GM23248 (cell line): ENCODE data around the gene AKAP6.

Experiments
- EZH2 ChIP-seq: fragments of 200-600 bp; sonication (generic); IDR thresholded peaks from 2 replicates; pipeline ENCODE4 v1.6.1; 2018; ENCODE audit warnings: antibody characterized with exemption, mild to moderate bottlenecking; ENCODE audit not compliant: insufficient read depth, poor library complexity, severe bottlenecking
- EZH2phosphoT487 ChIP-seq: fragments of 200-600 bp; sonication (generic); IDR thresholded peaks from 2 replicates; pipeline ENCODE4 v1.6.1; 2018; ENCODE audit warnings: antibody characterized with exemption, moderate library complexity, mild to moderate bottlenecking, low read depth; ENCODE audit not compliant: insufficient read depth

GRCh38 chr14:32814721-32815120, 485.6 kb downstream of the AKAP6 start:
- no peak for TF ChIP-seq EZH2phosphoT487
- no peak for TF ChIP-seq EZH2
